GM06990 (cell line): ENCODE results near the gene SPTBN1.

Source experiments
- DNase-seq: peaks from one replicate; pipeline ENCODE4 v3.0.0-alpha.2; 2011; ENCODE audit not compliant: insufficient read length; ENCODE audit errors: extremely low read depth
- H3K27me3 ChIP-seq: replicated peaks from 2 replicates; pipeline ENCODE4 v1.6.0; 2011; ENCODE audit warnings: low read length; ENCODE audit not compliant: control insufficient read depth, insufficient read depth
- H3K36me3 ChIP-seq: 2 replicates; pipeline ENCODE4 v1.5.1; 2011; ENCODE audit warnings: low read length; ENCODE audit not compliant: control insufficient read depth, insufficient read depth
- H3K4me3 ChIP-seq: replicated peaks from 2 replicates; pipeline ENCODE4 v1.5.1; 2011; ENCODE audit warnings: low read depth, mild to moderate bottlenecking, control low read depth, low read length
- TF ChIP-seq, protein P1 (sequence below): IDR thresholded peaks from 2 replicates; pipeline ENCODE4 v1.5.1; 2011; ENCODE audit warnings: low read length, control low read depth, mild to moderate bottlenecking, inconsistent platforms; ENCODE audit not compliant: insufficient read depth, poor library complexity, severe bottlenecking

SPTBN1 gene

DNA sequence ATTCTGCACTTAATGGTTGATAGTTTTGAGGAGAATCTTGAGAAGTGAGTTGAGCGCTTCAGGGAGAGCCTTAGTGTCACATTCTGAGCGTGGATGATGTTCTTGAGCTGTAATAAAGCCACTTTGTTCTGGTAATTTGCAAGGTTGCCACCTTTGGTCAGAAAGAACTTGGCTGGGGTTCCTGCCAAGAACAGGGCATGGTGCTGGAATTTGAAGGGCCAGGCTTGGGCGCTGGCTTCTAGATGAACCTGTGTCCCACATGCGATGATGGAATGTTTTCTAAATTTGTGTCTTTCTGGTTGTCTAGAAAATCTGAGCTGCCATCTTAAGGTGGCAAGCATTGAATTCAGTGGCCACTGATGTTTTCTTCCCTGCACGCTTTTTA lies 143.2 kb downstream of the SPTBN1 start:
- TF ChIP-seq, protein P1, sequence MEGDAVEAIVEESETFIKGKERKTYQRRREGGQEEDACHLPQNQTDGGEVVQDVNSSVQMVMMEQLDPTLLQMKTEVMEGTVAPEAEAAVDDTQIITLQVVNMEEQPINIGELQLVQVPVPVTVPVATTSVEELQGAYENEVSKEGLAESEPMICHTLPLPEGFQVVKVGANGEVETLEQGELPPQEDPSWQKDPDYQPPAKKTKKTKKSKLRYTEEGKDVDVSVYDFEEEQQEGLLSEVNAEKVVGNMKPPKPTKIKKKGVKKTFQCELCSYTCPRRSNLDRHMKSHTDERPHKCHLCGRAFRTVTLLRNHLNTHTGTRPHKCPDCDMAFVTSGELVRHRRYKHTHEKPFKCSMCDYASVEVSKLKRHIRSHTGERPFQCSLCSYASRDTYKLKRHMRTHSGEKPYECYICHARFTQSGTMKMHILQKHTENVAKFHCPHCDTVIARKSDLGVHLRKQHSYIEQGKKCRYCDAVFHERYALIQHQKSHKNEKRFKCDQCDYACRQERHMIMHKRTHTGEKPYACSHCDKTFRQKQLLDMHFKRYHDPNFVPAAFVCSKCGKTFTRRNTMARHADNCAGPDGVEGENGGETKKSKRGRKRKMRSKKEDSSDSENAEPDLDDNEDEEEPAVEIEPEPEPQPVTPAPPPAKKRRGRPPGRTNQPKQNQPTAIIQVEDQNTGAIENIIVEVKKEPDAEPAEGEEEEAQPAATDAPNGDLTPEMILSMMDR = no peak
- Histone ChIP-seq H3K4me3 (no peak overlapping the region), H3K36me3 (peaks cover 6% of the 10 kb centered on the region), H3K27me3 (no peaks in the 10 kb centered on the region)
- DNase-seq = no peak

GRCh38 chr2:54599914-54600313 lies 143.8 kb downstream of the SPTBN1 start:
- H3K36me3 ChIP-seq = peaks cover 6% of the 10 kb centered on the region
- DNase-seq = no peak
- H3K4me3 ChIP-seq = no peak overlapping the region
- TF ChIP-seq, protein P1 = no peak
- no peaks in the 10 kb centered on the region for H3K27me3 ChIP-seq

DNA sequence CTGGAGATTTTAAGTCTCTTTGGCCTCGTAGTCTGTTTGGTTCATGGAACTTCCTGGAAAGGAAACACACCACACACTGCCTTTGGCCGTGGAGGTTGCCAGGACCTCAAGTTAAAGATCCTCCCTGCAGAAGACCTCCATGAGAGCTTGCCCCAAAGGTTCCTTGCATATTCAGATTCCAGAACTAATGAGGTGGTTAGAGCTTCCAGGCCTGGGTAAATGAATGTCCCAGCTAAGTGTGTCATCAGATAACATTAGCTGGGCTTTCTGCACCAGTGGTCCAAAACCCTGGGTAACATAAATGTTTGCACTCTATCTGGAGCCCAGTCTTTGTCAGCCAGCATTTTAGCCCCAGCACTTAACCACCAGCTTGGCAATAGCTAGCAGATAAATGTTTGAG lies 145.2 kb downstream of the SPTBN1 start:
- no peak for DNase-seq
- H3K4me3 ChIP-seq = no peak overlapping the region
- peaks cover 6% of the 10 kb centered on the region for H3K36me3 ChIP-seq
- TF ChIP-seq, protein P1 = no peak
- H3K27me3 ChIP-seq = no peaks in the 10 kb centered on the region

DNA sequence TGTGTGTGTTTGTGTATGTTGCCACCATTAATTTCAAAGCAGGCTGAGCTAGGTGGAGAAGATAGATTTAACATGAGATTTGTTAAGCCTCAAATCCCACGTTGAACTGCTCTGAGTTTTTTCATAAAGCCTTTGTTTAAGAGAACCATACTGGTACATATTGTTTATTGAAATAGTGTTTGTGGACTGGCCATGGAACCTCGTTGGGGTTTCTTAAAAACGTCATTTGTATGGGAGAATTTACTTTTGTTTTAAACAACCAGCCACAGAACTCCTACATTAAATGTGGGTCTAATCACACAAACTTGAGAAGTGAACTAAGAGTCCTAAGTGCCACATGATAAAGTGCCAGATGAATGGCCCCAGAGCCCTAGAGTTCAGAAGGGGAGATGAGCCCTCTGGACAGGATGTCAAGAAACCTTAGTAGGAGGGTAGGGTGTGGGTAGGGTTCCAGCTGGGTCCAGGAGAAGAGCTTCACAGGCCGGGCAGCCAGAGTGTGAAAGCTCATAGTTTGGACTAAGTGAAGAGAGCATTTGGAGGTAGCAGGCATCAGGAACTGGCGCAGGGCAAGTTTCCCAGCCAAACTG lies 146.7 kb downstream of the SPTBN1 start:
- Histone ChIP-seq H3K36me3 (peaks cover 6% of the 10 kb centered on the region), H3K27me3 (no peaks in the 10 kb centered on the region), H3K4me3 (no peak overlapping the region)
- TF ChIP-seq, protein P1 = no peak
- DNase-seq = no peak

- Histone ChIP-seq H3K36me3 (peaks cover 6% of the 10 kb centered on the region), H3K4me3 (no peak overlapping the region), H3K27me3 (no peaks in the 10 kb centered on the region)
- TF ChIP-seq, protein P1 = no peak
- DNase-seq = no peak
Measured at GRCh38 chr2:54603357-54603756, 147.2 kb downstream of the SPTBN1 start.

DNA sequence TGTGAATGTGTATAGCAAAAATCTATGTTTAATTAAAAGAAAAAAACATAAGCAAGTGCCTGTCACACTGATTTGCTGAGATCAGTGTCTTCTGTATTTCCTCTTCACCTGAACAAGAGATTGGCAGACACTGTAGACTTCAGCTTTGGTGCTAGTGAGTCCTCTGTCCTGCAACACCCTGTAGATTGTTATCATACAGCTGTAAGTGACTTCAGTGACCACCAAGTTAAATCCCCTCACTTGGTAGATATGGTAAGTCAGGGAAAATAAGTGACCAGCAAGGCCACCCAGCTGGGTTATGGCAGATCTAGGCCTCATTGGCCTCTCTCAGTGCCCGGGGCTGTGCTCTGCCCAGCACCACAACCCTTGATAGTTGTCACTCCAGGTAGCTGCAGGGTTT lies 147.7 kb downstream of the SPTBN1 start:
- no peaks in the 10 kb centered on the region for H3K27me3 ChIP-seq
- H3K4me3 ChIP-seq = no peak overlapping the region
- H3K36me3 ChIP-seq = peaks cover 6% of the 10 kb centered on the region
- DNase-seq = no peak
- TF ChIP-seq, protein P1 = no peak
